ENCODE data around the gene COLEC12.

DNA sequence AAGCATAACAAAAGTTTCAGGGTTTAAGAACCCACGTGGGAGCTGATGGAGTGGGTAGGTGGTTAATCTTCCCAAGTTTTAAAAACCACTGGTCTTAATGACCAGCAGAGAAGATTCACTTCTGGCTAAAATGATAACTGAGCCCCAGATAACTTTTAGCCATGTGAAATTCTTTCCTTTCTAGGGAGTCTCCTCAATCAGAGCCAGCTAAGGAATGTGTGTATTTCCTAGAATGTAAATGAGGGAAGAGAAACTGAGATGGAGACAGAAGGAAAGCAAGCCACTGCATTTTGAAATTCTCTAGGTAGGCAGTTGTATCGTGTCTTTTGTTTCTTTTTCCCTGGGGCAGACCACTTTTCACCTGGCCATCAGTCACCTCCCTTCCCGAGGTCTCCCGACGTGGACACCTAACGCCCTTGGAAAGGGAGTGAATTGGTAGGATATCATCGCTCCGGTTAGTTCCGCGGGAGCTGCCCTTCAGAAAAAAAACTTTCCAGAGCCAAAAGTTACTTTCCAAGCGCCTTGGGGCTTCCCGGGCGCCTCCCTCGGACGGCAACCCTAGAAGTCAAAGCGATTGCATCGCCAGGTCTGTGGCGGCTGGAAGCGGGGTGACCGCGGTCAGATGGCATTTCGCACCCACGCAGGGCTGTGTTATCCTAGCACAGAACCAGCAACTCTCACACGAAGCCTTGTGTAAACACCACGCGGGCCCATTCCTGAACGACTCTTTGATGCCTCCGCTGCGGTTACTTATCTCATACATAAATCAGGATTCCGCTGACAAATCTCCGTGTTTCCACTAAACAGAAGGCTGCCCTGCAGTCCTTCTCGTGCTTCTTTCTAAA lies 1.3 kb downstream of the COLEC12 start:
- TF ChIP-seq, protein P1, sequence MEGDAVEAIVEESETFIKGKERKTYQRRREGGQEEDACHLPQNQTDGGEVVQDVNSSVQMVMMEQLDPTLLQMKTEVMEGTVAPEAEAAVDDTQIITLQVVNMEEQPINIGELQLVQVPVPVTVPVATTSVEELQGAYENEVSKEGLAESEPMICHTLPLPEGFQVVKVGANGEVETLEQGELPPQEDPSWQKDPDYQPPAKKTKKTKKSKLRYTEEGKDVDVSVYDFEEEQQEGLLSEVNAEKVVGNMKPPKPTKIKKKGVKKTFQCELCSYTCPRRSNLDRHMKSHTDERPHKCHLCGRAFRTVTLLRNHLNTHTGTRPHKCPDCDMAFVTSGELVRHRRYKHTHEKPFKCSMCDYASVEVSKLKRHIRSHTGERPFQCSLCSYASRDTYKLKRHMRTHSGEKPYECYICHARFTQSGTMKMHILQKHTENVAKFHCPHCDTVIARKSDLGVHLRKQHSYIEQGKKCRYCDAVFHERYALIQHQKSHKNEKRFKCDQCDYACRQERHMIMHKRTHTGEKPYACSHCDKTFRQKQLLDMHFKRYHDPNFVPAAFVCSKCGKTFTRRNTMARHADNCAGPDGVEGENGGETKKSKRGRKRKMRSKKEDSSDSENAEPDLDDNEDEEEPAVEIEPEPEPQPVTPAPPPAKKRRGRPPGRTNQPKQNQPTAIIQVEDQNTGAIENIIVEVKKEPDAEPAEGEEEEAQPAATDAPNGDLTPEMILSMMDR (conservative IDR thresholded peaks at IDR 0.05): no peak
- TF ChIP-seq ZFX (IDR thresholded peaks at IDR 0.05): no peak
